Lower leg skin (tissue), 3 donors: ENCODE measurements around the gene HUS1B.

Experiments used
- CTCF ChIP-seq, 3 donors: fragments of 450-650 bp; IDR thresholded peaks; one replicate each; pipeline ENCODE4 v1.5.1; 2016; ENCODE audit warnings: antibody characterized with exemption in 3 of 3, mild to moderate bottlenecking in 3 of 3, moderate library complexity in 2 of 3
- POLR2A ChIP-seq, 2 donors: fragments of 450-650 bp; IDR thresholded peaks; one replicate each; pipeline ENCODE4 v1.6.1; 2016 to 2017; ENCODE audit warnings: antibody characterized with exemption in 2 of 2, mild to moderate bottlenecking in 1 of 2, moderate library complexity in 1 of 2

GRCh38 chr6:658244-658643 lies 1.3 kb upstream of the HUS1B start:
- TF ChIP-seq CTCF (IDR thresholded peaks at IDR 0.05) (no peak), POLR2A (IDR thresholded peaks at IDR 0.05) (no peak)
